GM21360 (cell line): ENCODE data around the gene COG5.

Experiments used
- ATAC-seq: cut with Tn5 transposase; IDR thresholded peaks from one replicate; pipeline ENCODE4 v1.9.1; 2021; ENCODE audit warnings: mild to moderate bottlenecking, moderate library complexity; ENCODE audit not compliant: unreplicated experiment

Gene COG5

DNA sequence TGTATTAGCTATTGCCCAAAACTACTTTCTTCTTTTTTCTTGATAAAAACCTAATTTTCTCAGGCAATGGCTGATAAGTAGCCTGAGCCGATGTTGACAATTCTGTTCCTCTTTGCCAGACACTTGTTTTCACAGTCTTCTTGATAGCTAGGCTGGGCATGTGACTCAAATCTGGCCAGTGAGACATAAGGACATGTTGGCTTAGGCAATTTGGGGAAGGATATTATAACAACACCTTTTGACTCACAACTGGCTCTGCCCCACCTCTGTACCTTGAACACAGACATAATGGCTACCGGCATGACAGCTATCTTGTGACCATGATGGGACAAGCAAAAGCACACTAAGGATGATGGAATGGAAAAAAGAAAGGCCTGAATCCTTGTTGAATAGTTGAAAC is 166.7 kb downstream of the COG5 start:
- no peak for ATAC-seq

GRCh38 chr7:107396081-107396480 is 167.6 kb downstream of the COG5 start:
- no peak for ATAC-seq

DNA sequence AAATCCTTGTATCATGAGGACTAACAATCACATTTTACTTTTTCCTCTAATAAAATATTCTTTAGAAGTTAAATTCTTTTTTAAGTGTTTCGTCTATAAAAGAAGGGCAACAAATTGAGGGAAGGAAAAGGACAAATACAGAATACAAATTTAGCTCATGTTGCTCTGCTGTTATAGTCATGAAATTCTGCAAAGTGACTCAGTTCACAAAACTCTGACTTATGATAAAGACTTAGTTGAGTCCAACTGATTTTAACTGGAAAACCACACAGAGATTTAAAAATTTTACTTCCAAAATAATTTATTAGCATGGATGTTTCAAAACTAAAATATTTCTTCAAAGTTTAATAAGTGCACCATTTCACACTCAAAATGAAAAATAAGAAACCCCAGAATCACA is 168.9 kb downstream of the COG5 start:
- ATAC-seq = no peak

- ATAC-seq = no peak
Measured at GRCh38 chr7:107394276-107394675, 169.4 kb downstream of the COG5 start.

DNA sequence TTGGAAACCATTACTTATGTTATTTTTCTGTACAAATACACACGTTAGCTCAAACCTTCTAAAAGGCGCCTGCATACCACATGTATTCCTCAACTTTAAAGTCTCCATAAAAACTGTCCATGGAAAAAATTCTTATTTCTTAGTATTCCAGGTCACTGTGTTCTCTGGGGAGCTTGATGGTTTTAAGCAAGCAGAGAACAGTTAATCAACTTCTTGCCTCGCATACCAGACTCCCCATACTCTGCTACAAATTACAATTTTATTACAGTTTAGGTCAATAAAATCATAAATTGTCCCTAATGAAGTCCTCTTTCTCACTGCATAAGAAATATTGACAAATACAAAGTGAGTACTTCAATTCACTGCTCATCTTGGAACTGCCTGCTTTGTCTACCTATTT is 170.9 kb downstream of the COG5 start:
- no peak for ATAC-seq

GRCh38 chr7:107390916-107391315 is 172.8 kb downstream of the COG5 start:
- no peak for ATAC-seq

DNA sequence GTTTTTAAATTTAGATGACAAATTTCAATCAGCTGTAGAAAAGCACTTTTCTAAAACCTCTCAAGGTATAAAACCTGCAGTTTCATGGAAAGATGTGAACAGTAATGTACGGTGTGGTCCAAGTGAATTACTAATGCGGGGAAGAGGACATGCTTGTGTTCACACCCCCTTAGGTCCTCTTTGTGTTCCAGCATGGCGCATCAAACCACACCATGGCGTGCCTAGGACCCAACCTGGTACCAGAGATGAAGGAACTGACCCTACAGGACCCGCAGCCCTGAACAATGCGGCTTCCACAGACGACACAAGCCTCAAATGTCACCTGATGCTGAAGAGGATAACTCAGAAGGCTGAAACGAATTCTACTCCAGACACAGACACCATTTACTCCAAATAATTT is 175.1 kb downstream of the COG5 start:
- no peak for ATAC-seq

- no peak for ATAC-seq
Measured at GRCh38 chr7:107387573-107388219, 176.0 kb downstream of the COG5 start.

- no peak for ATAC-seq
Measured at GRCh38 chr7:107387128-107387527, 176.6 kb downstream of the COG5 start.

DNA sequence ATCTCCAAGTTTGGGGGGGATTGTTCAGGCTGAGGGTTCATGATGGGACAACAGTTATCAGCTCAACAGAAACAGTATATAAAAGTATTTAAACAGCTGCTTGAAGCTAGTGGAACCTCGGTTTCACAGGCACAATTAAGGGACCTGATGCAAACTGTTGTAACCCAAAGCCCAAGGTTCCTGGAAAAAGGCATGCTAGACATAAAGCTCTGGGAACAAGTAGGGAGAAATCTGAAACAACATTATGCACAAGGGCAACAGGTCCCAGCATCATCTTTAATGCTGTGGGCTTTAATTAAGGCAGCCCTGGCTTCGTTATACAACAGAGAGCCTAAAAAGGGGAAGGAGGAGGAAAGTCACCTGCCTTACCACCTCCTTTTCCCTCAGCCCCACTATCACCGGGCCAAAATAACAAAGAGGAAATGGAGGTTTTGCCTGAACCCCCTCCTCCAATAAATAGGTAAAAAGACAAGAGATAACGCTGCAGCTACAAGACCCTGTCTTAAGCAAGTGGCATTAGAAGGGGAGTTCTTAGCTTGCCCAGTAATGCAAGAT is 177.1 kb downstream of the COG5 start:
- ATAC-seq = no peak

- ATAC-seq = no peak
Measured at GRCh38 chr7:107384025-107384424, 179.7 kb downstream of the COG5 start.

- no peak for ATAC-seq
Measured at GRCh38 chr7:107383203-107383602, 180.5 kb downstream of the COG5 start.

DNA sequence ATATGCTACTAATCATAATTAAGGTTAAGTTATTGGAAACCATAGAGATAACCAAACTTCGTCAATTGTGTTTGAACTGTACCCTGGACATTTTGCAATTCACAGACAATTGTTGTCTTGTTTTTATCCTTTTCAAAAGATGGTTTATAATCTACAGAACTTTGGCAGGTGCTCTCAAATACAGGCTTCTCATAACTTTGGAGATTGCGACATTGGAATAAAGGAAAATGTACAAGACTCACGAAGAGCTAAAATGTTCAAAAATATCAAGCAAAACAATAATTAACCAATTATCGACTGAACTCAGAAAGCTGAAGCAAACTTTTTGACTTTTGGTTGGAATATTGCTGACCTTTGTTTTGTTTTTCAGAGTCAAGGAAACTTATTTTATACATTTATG is 182.3 kb downstream of the COG5 start:
- no peak for ATAC-seq

GRCh38 chr7:107373354-107373753 is 190.4 kb downstream of the COG5 start:
- no peak for ATAC-seq

- no peak for ATAC-seq
Measured at GRCh38 chr7:107372298-107372697, 191.4 kb downstream of the COG5 start.

GRCh38 chr7:107370816-107371215 is 192.9 kb downstream of the COG5 start:
- ATAC-seq = no peak

DNA sequence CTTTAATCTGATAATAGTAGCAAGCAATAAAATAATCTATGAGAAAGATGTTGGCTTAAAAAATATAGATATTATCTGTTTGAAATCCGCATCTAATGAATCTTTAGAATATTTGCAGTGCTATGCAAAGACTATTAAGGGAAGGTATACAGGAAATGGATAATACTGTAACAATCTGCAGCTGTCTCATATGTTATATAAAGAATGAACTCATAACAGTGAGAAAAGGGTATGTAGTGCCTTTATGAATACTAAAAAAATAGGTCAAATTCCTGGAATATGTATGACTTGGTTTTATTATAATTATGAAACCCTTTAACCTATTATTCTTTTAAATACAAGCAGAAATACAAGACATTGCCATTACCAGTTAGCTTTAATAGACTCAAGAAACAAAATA is 198.9 kb downstream of the COG5 start:
- no peak for ATAC-seq

- ATAC-seq = no peak
Measured at GRCh38 chr7:107359520-107360316, 204.0 kb downstream of the COG5 start.

DNA sequence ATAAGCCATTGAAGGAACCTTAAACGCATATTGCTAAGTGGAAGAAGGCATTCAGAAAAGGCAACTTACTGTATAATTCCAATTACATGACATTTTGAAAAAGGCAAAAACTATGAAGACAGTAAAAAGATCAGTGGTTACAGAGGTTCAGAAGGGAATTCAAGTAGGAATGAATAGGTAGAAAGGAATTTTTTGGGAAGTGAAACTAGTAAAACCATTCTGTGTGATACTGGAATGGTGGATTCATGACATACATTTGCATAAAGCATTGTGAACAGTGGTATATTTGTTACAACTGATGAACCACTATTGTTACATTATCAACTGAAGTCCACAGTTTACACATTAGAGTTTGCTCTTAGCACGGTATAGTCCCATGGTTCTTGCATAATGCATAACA is 208.1 kb downstream of the COG5 start:
- ATAC-seq = no peak

GRCh38 chr7:107354640-107355039 is 209.1 kb downstream of the COG5 start:
- no peak for ATAC-seq

DNA sequence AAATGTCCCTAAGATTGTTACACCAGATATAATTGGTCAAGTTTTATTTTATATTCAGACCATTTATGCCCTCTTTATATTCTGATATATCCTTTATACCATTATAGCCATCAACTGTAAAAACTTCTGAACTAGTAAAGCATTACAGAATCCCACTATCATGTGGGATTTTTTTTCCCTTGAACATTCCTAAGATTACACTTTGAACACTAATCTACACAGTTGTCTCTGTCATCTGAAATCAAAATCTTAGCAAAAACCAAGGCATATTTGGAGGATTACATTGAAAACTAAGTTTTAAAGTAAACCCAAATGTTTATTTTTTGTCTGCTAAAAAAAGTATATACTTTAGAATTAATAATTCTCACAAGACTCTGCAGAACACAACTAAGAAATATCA is 210.0 kb downstream of the COG5 start:
- no peak for ATAC-seq

DNA sequence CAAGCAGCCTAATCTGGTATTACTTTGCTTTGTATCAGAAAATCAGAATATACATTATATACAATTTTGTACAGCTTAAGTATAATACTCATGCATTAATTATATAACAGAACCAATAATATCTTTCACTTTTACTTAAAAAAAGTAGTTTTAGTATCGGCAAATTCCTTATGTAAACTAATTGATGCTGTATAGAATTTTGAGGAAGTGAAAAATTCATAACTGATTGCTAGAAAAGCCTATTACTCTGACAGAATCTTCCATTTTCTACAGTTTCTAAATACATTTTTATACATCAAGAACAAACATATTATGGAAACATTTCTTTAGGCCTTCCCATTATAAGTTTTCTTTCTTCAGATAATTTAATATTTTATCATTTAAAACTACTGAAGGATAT is 217.8 kb downstream of the COG5 start:
- no peak for ATAC-seq
